Stomach (tissue), 4 donors: ENCODE data around the gene CREB5.

Source experiments
- EP300 ChIP-seq: sonication (generic); formaldehyde crosslinking; IDR thresholded peaks from one replicate; pipeline ENCODE4 v1.6.1; 2017; ENCODE audit warnings: antibody characterized with exemption
- POLR2A ChIP-seq, 4 donors: fragments of 450-650 bp; IDR thresholded peaks; one replicate each; pipeline ENCODE4 v1.6.1; 2016; ENCODE audit warnings: antibody characterized with exemption in 4 of 4, control low read depth in 2 of 4, mild to moderate bottlenecking in 1 of 4, moderate library complexity in 1 of 4

GRCh38 chr7:28466885-28467284 lies 54.6 kb downstream of the CREB5 start:
- no peak for TF ChIP-seq POLR2A (IDR thresholded peaks at IDR 0.05)
- TF ChIP-seq EP300, result no peak
